Left ventricle myocardium inferior (tissue), 1 donor: ENCODE measurements around the gene BYSL. TPM values are rescaled to one million over a fixed set of nuclear protein-coding genes. Genes with fewer than 3 reads are reported as not detected.
"Not testable (repeated sequence)": the region's sequence is repeated elsewhere in the genome, so short reads cannot be mapped to it uniquely, and the experiment has no call there.

Source experiments
- DNase-seq: peaks from one replicate; pipeline ENCODE4 v3.0.0-alpha.2; 2020
- H3K27ac ChIP-seq: fragments of 200-600 bp; replicated peaks from 2 replicates; pipeline ENCODE4 v1.8.0; 2021
- H3K27me3 ChIP-seq: fragments of 200-600 bp; 2 replicates; pipeline ENCODE4 v1.8.0; 2021; ENCODE audit warnings: low read depth
- H3K36me3 ChIP-seq: fragments of 200-600 bp; 2 replicates; pipeline ENCODE4 v1.8.0; 2021
- H3K4me1 ChIP-seq: fragments of 200-600 bp; 2 replicates; pipeline ENCODE4 v1.8.0; 2021
- H3K4me3 ChIP-seq: fragments of 200-600 bp; 2 replicates; pipeline ENCODE4 v1.8.0; 2021; ENCODE audit warnings: mild to moderate bottlenecking, moderate library complexity
- H3K9me3 ChIP-seq: fragments of 200-600 bp; replicated peaks from 2 replicates; pipeline ENCODE4 v1.8.0; 2021
- intact Hi-C: fragments of 100-400 bp; cut with micrococcal nuclease; formaldehyde crosslinking; loops from one replicate; pipeline ENCODE4 v1.11.0; 2022
- total RNA-seq: library from RNA; stranded (reverse); fragmentation: NEBNext Ultra II Directional; extraction: Animal tissue kit (Norgen Biotek cat#: 25700); gene quantifications from one replicate; pipeline ENCODE4 v1.2.1, GENCODE V29; 2021
- TF ChIP-seq, protein P1 (sequence below): fragments of 200-600 bp; IDR thresholded peaks from 2 replicates; pipeline ENCODE4 v1.8.0; 2021; ENCODE audit warnings: antibody characterized with exemption, mild to moderate bottlenecking, borderline replicate concordance
- donor health status: DM: no; HTN: yes; CAD: no; lungs with severe emphysema.

The BYSL gene
- total RNA-seq, 1 donor from 2014 or later = 9.0 TPM

DNA sequence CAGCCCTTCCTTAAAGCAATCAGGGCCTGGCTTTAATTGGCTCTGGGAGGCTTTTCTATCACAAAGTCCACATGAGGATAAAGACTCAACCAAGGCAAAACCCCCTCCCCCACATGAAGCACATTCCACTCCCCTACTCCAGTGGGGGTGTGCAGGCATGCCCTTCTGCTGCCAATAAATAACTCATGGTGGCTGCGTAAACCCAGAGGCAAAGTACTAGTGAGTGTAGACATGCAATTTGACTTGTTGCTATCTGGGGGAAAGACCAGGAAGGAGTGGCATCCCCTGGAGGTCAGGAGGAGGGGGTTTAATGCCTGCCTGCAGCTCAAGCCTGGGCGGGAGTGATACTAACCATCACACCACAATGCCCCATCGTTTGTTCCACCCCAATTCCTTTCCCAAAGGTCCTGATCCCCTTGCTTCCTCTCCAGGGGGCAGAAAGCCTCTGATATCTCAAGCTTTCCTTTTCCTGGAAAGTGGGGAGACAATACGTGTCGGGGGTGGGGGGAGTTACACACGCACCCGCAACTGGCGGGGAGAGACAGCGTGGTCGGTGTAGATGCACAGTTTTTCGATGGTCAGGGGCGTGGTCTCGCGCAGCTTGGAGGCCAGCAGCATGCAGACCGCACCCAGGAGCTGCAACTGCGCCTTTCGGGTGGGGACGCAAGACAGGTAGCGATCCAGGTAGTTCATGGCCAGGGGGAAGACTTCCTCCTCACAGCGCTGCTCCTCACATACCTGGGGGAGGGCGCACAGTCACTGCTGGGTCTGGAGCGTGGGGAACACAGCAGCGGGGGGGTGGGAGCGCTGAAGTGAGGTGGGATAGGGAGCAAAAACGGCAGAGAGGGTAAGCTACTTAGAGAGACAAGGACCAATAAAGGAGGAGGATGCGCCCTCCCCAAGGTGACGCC lies 18.8 kb downstream of the BYSL start:
- intact Hi-C loops = loop anchor here (5.0 kb wide), 1 partner anchor 102 kb away; no protein-coding TSS in a partner anchor
- TF ChIP-seq, protein P1, sequence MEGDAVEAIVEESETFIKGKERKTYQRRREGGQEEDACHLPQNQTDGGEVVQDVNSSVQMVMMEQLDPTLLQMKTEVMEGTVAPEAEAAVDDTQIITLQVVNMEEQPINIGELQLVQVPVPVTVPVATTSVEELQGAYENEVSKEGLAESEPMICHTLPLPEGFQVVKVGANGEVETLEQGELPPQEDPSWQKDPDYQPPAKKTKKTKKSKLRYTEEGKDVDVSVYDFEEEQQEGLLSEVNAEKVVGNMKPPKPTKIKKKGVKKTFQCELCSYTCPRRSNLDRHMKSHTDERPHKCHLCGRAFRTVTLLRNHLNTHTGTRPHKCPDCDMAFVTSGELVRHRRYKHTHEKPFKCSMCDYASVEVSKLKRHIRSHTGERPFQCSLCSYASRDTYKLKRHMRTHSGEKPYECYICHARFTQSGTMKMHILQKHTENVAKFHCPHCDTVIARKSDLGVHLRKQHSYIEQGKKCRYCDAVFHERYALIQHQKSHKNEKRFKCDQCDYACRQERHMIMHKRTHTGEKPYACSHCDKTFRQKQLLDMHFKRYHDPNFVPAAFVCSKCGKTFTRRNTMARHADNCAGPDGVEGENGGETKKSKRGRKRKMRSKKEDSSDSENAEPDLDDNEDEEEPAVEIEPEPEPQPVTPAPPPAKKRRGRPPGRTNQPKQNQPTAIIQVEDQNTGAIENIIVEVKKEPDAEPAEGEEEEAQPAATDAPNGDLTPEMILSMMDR = no peak
- H3K27ac ChIP-seq = peak overlapping the region; percentile 97
- DNase-seq = peak; percentile 21
- no peaks in the 10 kb centered on the region for H3K27me3 ChIP-seq
- peak overlapping the region; percentile 98 for H3K4me3 ChIP-seq
- peaks cover 76% of the 10 kb centered on the region for H3K4me1 ChIP-seq
- peaks cover 20% of the 10 kb centered on the region for H3K36me3 ChIP-seq
- H3K9me3 ChIP-seq = no peaks in the 10 kb centered on the region

DNA sequence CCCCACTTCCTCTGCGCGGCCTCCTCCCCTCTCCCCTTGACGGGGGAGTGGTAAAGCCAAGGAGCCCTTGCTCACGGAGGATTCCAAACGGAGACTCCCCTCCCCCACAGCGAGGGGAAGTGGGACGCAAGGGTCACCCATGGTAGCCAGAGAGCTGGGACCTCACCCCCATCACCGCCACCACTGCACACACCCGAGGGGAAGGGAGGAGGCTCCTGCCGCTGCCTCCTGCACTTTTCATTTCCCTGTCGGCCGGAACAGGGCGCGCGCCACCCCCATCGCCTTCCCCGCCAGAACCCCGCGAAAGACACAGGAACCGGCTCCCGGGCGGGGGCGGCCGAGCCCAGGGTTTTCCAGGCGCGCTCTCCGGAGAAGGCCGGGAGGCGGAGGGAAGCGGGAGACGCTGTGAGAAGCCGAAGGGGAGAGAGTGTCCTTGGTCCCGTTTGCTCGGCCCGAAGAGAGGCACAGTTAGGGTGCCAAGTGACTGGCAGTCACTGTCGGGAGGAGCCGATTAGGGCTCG lies 19.5 kb downstream of the BYSL start:
- H3K4me1 ChIP-seq = peaks cover 69% of the 10 kb centered on the region

DNA sequence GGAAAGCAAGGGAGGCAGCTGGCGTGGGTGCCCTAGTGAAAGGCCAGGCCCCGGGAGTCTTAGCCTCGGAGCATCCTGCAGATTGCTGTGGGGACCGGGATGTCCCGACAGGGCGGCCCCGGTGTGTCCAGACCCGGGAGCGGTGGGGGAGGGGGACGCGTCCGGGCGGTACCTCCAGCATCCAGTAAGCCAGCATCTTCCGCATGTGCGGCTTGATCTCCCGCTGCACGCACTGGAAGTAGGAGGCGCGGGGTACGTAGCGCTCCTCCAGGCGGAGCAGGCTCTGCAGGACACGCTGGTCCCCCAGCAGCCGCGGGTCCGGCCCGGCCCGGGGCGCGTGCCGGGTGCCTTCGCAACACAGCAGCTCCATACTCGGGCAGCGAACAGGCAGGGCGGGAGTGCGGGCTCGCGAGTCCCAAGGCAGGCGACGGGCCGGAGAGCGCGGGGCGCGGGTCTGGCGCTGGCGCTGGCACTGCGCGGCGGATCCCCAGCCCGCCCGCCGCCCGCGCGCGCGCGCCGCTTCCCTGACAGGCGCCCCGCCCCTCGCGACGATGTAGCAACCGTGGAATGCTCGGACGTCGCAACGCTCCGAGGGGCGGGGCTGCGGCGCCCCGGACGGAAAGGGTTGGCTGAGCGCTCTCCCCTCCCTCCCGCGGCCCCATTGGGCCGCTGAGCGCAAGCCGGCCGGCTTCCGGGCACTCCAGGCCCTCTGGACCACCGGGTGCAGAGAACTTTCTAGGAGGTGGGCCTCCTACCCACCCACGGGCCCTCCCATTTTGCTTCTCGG lies 20.2 kb downstream of the BYSL start, which contains the start of gene CCND3:
Gene CCND3, minus strand, starts transcription at position 529 of the 787 bp plus-strand sequence. Its CDS starts 159 bp downstream, at position 370.
- TF ChIP-seq, protein P1 = no peak
- peaks cover 62% of the 10 kb centered on the region for H3K4me1 ChIP-seq
- H3K27me3 ChIP-seq = no peaks in the 10 kb centered on the region
- no peaks in the 10 kb centered on the region for H3K9me3 ChIP-seq
- peak within 1 kb of the TSS; percentile 98 for H3K4me3 ChIP-seq
- peak; percentile 96 for DNase-seq
- peak within 1 kb of the TSS; percentile 97 for H3K27ac ChIP-seq
- H3K36me3 ChIP-seq = peaks cover 6% of the 10 kb centered on the region
- intact Hi-C loops = no loop called here

More for the DNA sequence above, 19.5 kb downstream of the BYSL start:
- Histone ChIP-seq H3K36me3 (peaks cover 13% of the 10 kb centered on the region), H3K9me3 (no peaks in the 10 kb centered on the region), H3K27ac (peak overlapping the region; percentile 97), H3K4me3 (peak overlapping the region; percentile 98), H3K27me3 (no peaks in the 10 kb centered on the region)
- TF ChIP-seq, protein P1 = peak; percentile 14
- DNase-seq = peak; percentile 69
- intact Hi-C loops = no loop called here

DNA sequence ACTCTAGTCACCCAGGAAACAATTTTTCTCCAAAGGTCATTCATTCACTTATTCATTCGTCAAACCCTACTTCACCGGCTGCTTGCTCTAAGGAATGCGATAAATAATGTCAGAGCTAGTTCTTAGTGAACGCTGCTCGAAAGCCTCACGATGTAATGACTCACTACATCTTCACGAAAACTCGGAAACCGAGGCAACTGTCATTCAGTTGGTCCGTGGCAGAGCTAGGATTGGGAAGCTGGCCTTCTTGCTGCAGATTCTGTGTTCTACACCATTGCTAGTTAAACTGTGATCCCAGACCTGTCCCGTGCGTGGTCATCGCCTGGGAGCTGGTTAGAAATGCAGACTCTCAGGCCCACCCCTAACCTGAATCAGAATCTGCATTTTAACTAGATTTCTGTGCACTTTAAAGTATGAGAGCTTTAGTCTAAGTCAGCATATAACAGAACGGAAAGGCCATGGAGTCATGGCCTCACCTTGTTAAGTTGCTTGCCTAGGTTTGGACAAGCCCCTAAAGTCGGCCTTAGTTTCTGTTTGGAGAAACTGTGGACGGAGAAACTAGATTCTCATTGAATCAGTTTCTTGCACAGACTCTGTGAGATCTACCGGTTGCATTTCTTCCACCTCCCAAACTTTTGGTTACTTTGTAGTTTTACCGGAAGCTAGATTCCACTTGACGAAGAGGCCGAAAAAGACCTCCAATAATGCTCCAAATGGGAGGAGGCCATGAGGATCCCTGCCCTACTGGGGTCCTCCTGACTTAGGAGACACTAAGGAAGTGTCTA lies 21.0 kb downstream of the BYSL start:
- TF ChIP-seq, protein P1 = no peak
- peak overlapping the region; percentile 98 for H3K4me3 ChIP-seq
- H3K27ac ChIP-seq = peak overlapping the region; percentile 97
- H3K36me3 ChIP-seq = no peaks in the 10 kb centered on the region
- H3K27me3 ChIP-seq = no peaks in the 10 kb centered on the region
- H3K9me3 ChIP-seq = no peaks in the 10 kb centered on the region
- peaks cover 55% of the 10 kb centered on the region for H3K4me1 ChIP-seq
- DNase-seq = no peak
- intact Hi-C loops = no loop called here

DNA sequence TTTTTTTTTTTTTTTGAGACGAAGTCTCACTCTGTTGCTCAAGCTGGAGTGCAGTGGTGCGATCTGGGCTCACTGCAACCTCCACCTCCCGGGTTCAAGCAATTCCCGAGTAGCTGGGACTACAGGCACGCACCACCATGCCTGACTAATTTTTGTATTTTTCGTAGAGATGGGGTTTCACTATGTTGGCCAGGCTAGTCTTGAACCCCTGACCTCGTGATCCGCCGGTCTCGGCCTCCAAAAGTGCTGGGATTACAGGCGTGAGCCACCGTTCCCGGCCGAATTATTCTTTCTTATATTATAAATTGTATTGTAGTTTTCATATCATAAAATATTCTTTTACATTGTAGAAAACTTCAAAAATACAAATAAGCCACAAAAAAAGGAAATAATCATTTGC lies 21.6 kb downstream of the BYSL start:
- H3K9me3 ChIP-seq, H3K27me3 ChIP-seq, intact Hi-C loops, DNase-seq, H3K4me3 ChIP-seq, H3K36me3 ChIP-seq, H3K27ac ChIP-seq: not testable (repeated sequence)
- H3K4me1 ChIP-seq = peaks cover 48% of the 10 kb centered on the region
